Erythroblast (primary cell): ENCODE data around the gene CD300LF.

ENCODE experiments used
- GATA1 ChIP-seq: IDR thresholded peaks from 2 replicates; pipeline ENCODE4 v1.6.1; 2011; ENCODE audit warnings: low read depth, mild to moderate bottlenecking, control low read depth, low read length, moderate library complexity
- POLR2A ChIP-seq: IDR thresholded peaks from 2 replicates; pipeline ENCODE4 v1.6.1; 2011; ENCODE audit warnings: mild to moderate bottlenecking, low read length

- TF ChIP-seq POLR2A (no peak), GATA1 (no peak)
Observed at GRCh38 chr17:74743755-74744154, 31.0 kb upstream of the CD300LF start.
